GM23338 (cell line): ENCODE results near the gene RIMS3. TPM values are rescaled to one million over a fixed set of nuclear protein-coding genes. Genes with fewer than 3 reads are reported as not detected.

Experiments used
- ATAC-seq: fragments of 200-7000 bp; cut with Tn5 transposase; 3 replicates; pipeline ENCODE4 v1.9.1; 2020
- DNase-seq: peaks from one replicate; pipeline ENCODE4 v3.0.0-alpha.2; 2015; ENCODE audit warnings: low spot score
- H2AFZ ChIP-seq: fragments of 200-600 bp; sonication (generic); 2 replicates; pipeline ENCODE4 v1.8.0; 2016; ENCODE audit warnings: antibody characterized with exemption, mild to moderate bottlenecking, moderate library complexity
- H3F3A ChIP-seq: fragments of 200-600 bp; sonication (generic); replicated peaks from 2 replicates; pipeline ENCODE4 v1.8.0; 2017; ENCODE audit warnings: antibody characterized with exemption, mixed run types, low read depth
- H3K27ac ChIP-seq: fragments of 200-600 bp; sonication (generic); 2 replicates; pipeline ENCODE4 v1.6.1; 2016; ENCODE audit warnings: low read depth
- H3K27me3 ChIP-seq: fragments of 200-600 bp; sonication (generic); 2 replicates; pipeline ENCODE4 v1.8.0; 2016; ENCODE audit warnings: mild to moderate bottlenecking, mixed run types, moderate library complexity; ENCODE audit not compliant: insufficient read depth
- H3K36me3 ChIP-seq: fragments of 200-600 bp; sonication (generic); 2 replicates; pipeline ENCODE4 v1.8.0; 2016; ENCODE audit warnings: mild to moderate bottlenecking; ENCODE audit not compliant: insufficient read depth
- H3K4me1 ChIP-seq: fragments of 200-600 bp; sonication (generic); 2 replicates; pipeline ENCODE4 v1.8.0; 2016; ENCODE audit warnings: mild to moderate bottlenecking, moderate library complexity; ENCODE audit not compliant: insufficient read depth
- H3K4me2 ChIP-seq: fragments of 200-600 bp; sonication (generic); 2 replicates; pipeline ENCODE4 v1.7.1; 2017; ENCODE audit warnings: mixed run types
- H3K4me3 ChIP-seq: fragments of 200-600 bp; sonication (generic); 2 replicates; pipeline ENCODE4 v1.6.1; 2016; ENCODE audit warnings: mixed run types
- H3K79me2 ChIP-seq: fragments of 200-600 bp; sonication (generic); replicated peaks from 2 replicates; pipeline ENCODE4 v1.8.0; 2017; ENCODE audit warnings: mild to moderate bottlenecking; ENCODE audit not compliant: insufficient read depth
- H3K9me2 ChIP-seq: fragments of 200-600 bp; sonication (generic); 2 replicates; pipeline ENCODE4 v1.8.0; 2017; ENCODE audit not compliant: insufficient read depth
- H4K20me1 ChIP-seq: fragments of 200-600 bp; sonication (generic); replicated peaks from 2 replicates; pipeline ENCODE4 v1.8.0; 2017; ENCODE audit warnings: mild to moderate bottlenecking; ENCODE audit not compliant: insufficient read depth
- H3K27ac Mint-ChIP-seq: 2 replicates; pipeline ENCODE4 v1.8.0; 2020; ENCODE audit warnings: inconsistent platforms, mild to moderate bottlenecking, moderate library complexity, mixed read lengths
- H3K27me3 Mint-ChIP-seq: 3 replicates; pipeline ENCODE4 v1.8.0; 2022; ENCODE audit warnings: low read depth, mild to moderate bottlenecking, moderate library complexity, mixed read lengths, inconsistent platforms; ENCODE audit not compliant: insufficient read depth, poor library complexity
- H3K36me3 Mint-ChIP-seq: 3 replicates; pipeline ENCODE4 v1.8.0; 2021; ENCODE audit warnings: low read depth, mild to moderate bottlenecking, inconsistent platforms, moderate library complexity, mixed read lengths
- H3K4me1 Mint-ChIP-seq: 3 replicates; pipeline ENCODE4 v1.8.0; 2020; ENCODE audit warnings: mild to moderate bottlenecking, inconsistent platforms, mixed read lengths
- H3K4me3 Mint-ChIP-seq: 3 replicates; pipeline ENCODE4 v1.8.0; 2021; ENCODE audit warnings: moderate library complexity, mild to moderate bottlenecking, inconsistent platforms, mixed read lengths
- H3K9me3 Mint-ChIP-seq: 3 replicates; pipeline ENCODE4 v1.8.0; 2020; ENCODE audit warnings: moderate library complexity, mild to moderate bottlenecking, inconsistent platforms, mixed read lengths
- EZH2phosphoT487 ChIP-seq: fragments of 200-600 bp; sonication (generic); IDR thresholded peaks from one replicate; pipeline ENCODE4 v1.8.1; 2018; ENCODE audit warnings: antibody characterized with exemption; ENCODE audit not compliant: unreplicated experiment
- STAT1 ChIP-seq: IDR thresholded peaks from one replicate; pipeline ENCODE4 v1.6.1; 2016; ENCODE audit warnings: antibody characterized with exemption; ENCODE audit not compliant: unreplicated experiment
- ZNF331 ChIP-seq: fragments of 250-450 bp; sonication (Bioruptor Pico); IDR thresholded peaks from 2 replicates; pipeline ENCODE4 v1.5.0; 2020; ENCODE audit warnings: low read depth, mild to moderate bottlenecking, moderate library complexity
- polyA plus RNA-seq: library from polyadenylated mRNA; unstranded; fragments of >200 nt; fragmentation: Nextera tagmentation; extraction: Ambion mirVana; gene quantifications from 2 replicates; pipeline ENCODE4 v1.2.1, GENCODE V29; 2016
- total RNA-seq: library from RNA; depleted of rRNA; stranded (reverse); fragments of >200 nt; shearing (Covaris generic); gene quantifications from 2 replicates; pipeline ENCODE4 v1.2.3, GENCODE V29; 2014
- TF ChIP-seq, protein P1 (sequence below), 2 experiments: fragments of 200-600 bp in 1 of 2; sonication (generic) in 1 of 2; conservative IDR thresholded peaks; 2 replicates each; pipeline versions ENCODE4 v1.5.1 to v1.6.1; 2016 to 2017; ENCODE audit warnings: antibody characterized with exemption in 2 of 2, low read depth in 2 of 2, mild to moderate bottlenecking in 2 of 2, moderate library complexity in 1 of 2
- TF ChIP-seq, protein P2 (sequence below): IDR thresholded peaks from 2 replicates; pipeline ENCODE4 v1.6.1; 2016; ENCODE audit warnings: antibody characterized with exemption

RIMS3 gene
- total and polyA plus RNA-seq, 2 experiments from 2014 or later: 8.7 to 27.2 TPM

DNA sequence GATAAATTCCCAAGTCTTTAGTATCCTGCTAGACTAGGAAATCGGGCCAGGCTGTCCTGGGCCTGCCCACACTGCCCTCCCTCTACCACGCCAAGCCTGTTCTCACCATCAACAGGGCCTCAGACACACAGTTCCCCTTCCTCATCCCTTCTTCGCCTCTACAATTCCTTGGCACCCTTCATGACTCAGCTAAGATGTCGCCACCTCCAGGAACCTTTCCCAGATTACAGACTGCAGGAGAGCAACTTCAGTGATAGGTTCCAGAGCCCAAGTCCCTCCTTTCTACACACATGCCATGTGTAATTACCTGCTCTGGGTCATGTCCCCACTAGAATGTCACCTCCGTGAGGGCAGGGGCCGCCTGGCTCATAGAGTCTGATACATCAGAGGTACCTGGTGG is 3.3 kb downstream of the RIMS3 start:
- Histone ChIP-seq H3K79me2 (no peaks in the 10 kb centered on the region), H3K4me1 (peaks cover 31% of the 10 kb centered on the region), H3K36me3 (no peaks in the 10 kb centered on the region), H3F3A (no peaks in the 10 kb centered on the region), H3K4me2 (no peak overlapping the region), H3K27ac (no peak overlapping the region), H3K9me2 (no peaks in the 10 kb centered on the region), H3K4me3 (no peak overlapping the region), H2AFZ (no peak overlapping the region), H3K27me3 (no peaks in the 10 kb centered on the region), H4K20me1 (no peaks in the 10 kb centered on the region)
- no peaks in the 10 kb centered on the region for H3K9me3 Mint-ChIP-seq
- peaks cover 5% of the 10 kb centered on the region; the same call in 1 of the 3 replicates for H3K36me3 Mint-ChIP-seq
- peaks cover 13% of the 10 kb centered on the region for H3K27me3 Mint-ChIP-seq
- ATAC-seq (no peak), DNase-seq (no peak)
- peak overlapping the region; percentile 51 for H3K27ac Mint-ChIP-seq
- TF ChIP-seq, protein P1, sequence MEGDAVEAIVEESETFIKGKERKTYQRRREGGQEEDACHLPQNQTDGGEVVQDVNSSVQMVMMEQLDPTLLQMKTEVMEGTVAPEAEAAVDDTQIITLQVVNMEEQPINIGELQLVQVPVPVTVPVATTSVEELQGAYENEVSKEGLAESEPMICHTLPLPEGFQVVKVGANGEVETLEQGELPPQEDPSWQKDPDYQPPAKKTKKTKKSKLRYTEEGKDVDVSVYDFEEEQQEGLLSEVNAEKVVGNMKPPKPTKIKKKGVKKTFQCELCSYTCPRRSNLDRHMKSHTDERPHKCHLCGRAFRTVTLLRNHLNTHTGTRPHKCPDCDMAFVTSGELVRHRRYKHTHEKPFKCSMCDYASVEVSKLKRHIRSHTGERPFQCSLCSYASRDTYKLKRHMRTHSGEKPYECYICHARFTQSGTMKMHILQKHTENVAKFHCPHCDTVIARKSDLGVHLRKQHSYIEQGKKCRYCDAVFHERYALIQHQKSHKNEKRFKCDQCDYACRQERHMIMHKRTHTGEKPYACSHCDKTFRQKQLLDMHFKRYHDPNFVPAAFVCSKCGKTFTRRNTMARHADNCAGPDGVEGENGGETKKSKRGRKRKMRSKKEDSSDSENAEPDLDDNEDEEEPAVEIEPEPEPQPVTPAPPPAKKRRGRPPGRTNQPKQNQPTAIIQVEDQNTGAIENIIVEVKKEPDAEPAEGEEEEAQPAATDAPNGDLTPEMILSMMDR (conservative IDR thresholded peaks at IDR 0.05; ENCODE audit: low read depth in 2 of 2): peak in 1 of 2 experiments; percentile 43; a peak in 2 of 4 replicates
- TF ChIP-seq STAT1: no peak
- peaks cover 35% of the 10 kb centered on the region for H3K4me1 Mint-ChIP-seq
- H3K4me3 Mint-ChIP-seq: no peak overlapping the region

DNA sequence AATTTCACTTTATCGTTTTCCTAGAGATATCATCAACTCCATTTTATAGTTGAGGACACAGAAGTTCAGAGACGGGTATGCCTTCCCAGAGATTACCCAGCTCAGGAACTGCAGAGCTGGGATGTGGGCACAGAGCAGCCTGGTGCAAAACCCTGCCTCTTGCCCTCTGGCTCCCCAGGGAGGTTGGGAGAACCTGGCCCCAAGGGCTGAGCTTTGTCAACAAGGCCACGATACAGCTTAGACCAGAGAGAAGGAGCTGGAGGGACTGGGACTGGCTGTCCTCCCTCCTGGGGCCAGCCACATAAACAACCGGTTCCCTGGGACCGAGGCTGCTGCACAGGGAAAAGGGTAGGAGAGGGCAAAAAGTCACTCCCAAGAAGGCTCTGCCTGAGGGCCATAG is 3.8 kb downstream of the RIMS3 start:
- Histone ChIP-seq H3K4me3 (no peak overlapping the region), H3F3A (no peaks in the 10 kb centered on the region), H3K27me3 (no peaks in the 10 kb centered on the region), H2AFZ (no peak overlapping the region), H4K20me1 (no peaks in the 10 kb centered on the region), H3K27ac (no peak overlapping the region), H3K4me1 (peaks cover 30% of the 10 kb centered on the region), H3K9me2 (no peaks in the 10 kb centered on the region), H3K36me3 (no peaks in the 10 kb centered on the region), H3K4me2 (no peak overlapping the region), H3K79me2 (no peaks in the 10 kb centered on the region)
- Mint-ChIP-seq H3K4me3 (no peak overlapping the region), H3K27ac (peak overlapping the region; percentile 40; the same call in 1 of the 2 replicates), H3K36me3 (peaks cover 5% of the 10 kb centered on the region; the same call in 1 of the 3 replicates), H3K27me3 (peaks cover 13% of the 10 kb centered on the region), H3K4me1 (peaks cover 35% of the 10 kb centered on the region), H3K9me3 (no peaks in the 10 kb centered on the region)
- TF ChIP-seq, protein P1 (conservative IDR thresholded peaks at IDR 0.05; ENCODE audit: low read depth in 2 of 2): no peak
- TF ChIP-seq EZH2phosphoT487 (no peak), ZNF331 (no peak)
- TF ChIP-seq, protein P2, sequence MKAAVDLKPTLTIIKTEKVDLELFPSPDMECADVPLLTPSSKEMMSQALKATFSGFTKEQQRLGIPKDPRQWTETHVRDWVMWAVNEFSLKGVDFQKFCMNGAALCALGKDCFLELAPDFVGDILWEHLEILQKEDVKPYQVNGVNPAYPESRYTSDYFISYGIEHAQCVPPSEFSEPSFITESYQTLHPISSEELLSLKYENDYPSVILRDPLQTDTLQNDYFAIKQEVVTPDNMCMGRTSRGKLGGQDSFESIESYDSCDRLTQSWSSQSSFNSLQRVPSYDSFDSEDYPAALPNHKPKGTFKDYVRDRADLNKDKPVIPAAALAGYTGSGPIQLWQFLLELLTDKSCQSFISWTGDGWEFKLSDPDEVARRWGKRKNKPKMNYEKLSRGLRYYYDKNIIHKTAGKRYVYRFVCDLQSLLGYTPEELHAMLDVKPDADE: no peak
- no peak for ATAC-seq
- no peak for DNase-seq
